Stimulated activated CD4-positive, alpha-beta T cell treated with anti-CD3 and anti-CD28 coated beads, Interleukin-12 subunit alpha, Interleukin-12 subunit beta, amount 100 ng/mL, for 4 hours (primary cell): Measurements from ENCODE around the gene METTL16.
"Not testable (repeated sequence)": the region's sequence is repeated elsewhere in the genome, so short reads cannot be mapped to it uniquely, and the experiment has no call there.

Experiments
- DNase-seq: peaks from one replicate; pipeline ENCODE4 v3.0.0-alpha.2; 2020

The METTL16 gene

DNA sequence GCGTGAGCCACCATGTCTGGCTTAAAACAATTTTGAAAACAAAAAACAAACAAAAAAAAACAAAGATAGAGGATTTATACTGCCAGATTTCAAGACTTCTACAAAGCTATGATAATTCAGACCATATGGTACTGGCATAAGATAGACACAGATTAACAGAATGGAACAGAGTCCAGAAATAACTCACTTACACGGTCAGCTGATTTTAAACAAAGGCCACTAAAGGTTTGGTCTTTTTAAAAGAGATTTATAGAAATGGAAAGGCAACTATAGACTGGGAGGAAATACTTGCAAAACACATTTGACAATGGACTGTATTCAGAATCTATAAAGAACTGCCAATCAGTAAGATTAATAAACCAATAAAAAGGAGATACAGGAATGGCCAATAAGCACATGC lies 62.2 kb downstream of the METTL16 start:
- no peak for DNase-seq

DNA sequence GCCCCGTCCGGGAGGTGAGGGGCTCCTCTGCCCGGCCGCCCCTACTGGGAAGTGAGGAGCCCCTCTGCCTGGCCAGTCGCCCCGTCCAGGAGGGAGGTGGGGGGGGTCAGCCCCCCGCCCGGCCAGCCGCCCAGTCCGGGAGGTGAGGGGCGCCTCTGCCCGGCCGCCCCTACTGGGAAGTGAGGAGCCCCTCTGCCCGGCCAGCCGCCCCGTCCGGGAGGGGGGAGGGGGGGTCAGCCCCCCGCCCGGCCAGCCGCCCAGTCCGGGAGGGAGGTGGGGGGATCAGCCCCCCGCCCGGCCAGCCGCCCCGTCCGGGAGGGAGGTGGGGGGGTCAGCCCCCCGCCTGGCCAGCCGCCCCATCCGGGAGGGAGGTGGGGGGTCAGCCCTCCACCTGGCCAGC lies 64.2 kb downstream of the METTL16 start:
- not testable (repeated sequence) for DNase-seq

DNA sequence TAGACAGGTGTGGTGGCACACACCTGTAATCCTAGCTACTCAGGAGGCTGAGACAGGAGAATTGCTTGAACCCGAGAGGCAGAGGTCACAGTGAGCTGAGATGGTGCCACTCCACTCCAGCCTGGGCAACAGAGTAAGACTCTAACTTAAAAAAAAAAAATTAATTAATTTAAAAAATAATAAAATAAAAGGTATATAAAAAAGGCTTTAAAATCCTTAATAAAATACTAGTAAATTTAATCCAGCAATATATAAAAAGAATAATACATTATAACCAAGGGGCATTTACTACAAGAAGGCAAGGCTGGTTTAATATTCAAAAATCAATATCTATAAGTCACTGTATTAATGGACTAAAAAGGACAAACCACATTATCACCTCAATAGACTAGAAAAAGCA lies 66.0 kb downstream of the METTL16 start:
- DNase-seq, result no peak

DNA sequence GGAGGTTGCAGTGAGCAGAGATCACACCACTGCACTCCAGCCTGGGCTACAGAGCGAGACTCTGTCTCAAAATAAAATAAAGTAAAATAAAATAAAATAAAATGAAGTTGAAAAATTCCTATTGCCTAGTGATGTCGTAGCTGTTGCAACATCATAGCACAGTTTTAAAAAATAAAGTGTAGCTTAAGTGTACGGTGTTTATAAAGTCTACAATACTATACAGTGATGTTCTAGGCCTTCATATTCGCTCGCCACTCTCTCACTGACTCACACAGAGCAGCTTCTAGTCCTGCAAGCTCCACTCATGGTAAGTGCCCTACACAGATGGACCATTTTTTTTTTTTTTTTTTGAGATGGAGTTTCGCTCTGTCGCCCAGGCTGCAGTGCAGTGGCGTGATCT lies 67.3 kb downstream of the METTL16 start:
- no peak for DNase-seq

DNA sequence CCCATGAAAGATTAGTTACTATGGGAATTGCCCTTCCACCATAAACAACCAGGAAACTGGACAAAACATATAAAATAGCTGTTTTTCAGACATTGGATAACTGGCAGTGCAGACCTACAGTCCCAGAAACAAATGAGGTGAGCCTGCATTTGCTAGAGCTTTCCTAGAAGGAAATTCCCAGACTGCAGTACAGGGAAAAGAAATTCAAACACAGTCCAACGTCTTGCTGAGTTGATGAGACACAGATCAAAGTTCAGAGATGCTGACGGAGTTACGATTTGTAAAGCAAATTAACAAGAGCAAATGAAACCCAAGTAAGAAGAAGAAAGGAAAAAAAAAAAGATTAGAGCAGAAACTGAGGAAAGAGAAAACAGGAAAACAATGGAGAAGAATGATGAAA lies 69.5 kb downstream of the METTL16 start:
- no peak for DNase-seq

DNA sequence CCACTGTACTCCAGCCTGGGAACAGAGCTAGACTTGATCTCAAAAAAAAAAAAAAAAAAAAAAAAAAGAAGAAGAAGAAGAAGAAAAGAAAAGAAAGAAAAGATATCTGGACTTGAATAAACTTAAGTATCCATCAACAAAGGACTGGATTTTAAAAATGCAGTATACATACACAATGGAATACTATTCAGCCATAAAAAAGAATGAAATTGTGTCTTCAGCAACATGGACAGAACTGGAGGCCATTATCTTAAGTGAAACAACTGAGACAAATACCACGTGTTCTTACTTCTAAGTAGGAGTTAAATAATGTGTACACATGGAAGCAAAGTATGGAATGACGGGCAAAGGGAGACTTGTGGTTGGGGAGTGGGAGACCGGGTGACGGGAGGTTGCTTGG lies 70.8 kb downstream of the METTL16 start:
- no peak for DNase-seq

DNA sequence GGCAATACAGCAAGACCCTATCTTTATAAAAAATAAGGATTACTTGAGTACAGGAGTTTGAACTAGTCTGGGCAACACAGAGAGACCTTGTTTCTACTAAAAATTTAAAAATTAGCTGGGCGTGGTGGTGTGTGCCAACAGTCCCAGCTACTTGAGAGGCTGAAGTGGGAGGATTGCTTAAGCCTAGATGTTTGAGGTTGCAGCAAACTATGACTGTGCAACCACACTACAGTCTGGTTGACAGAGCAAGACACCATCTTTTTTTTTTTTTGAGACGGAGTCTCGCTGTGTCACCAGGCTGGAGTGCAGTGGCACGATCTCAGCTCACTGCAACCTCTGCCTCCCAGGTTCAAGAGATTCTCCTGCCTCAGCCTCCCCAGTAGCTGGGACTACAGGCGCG lies 71.7 kb downstream of the METTL16 start:
- DNase-seq, result not testable (repeated sequence)

DNA sequence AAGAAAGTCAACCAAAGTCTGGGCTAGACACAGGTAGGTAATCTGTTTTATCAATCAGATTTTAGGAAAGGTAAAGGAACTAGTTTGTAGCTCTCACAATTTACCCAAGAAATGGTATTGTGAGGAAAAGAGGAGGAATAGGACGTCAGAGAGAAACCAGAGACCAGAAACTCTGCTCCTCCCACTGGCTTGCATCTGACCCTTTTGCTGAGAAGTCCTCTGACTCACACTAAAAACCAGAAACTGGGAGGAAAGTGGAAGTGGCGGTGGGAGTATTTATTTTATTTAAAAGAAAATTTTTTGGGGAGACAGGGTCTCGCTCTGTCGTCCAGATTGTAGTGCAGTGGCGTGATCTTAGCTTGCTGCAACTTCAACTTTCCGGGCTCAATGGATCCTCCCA lies 72.9 kb downstream of the METTL16 start:
- no peak for DNase-seq

DNA sequence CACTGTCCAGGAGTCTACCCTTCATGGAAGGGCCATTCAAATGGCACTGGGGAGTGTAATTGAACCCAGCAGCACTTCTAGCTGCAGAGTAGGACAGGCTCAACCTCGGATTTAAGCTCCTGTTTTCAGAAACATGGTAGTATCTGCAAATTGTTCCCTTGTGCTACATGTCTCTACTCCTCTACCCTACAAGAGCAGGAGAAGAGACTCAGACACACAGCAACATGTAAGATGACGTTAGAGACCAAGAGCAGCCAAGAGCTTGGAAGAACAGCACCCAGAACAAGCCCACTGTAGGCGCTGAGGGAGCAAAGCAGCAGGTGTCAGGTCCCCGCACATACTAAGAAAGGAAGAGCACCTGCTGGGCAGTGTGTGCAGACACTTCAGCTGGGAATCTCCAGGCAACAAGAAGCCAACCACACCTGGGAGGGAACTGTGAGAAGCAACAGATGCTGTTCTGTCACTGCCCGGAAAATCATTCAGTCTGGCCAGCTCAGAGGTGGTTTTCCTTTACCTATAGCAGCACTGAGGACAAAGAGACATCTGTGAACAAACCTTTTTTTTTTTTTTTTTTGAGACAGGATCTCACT lies 75.3 kb downstream of the METTL16 start:
- no peak for DNase-seq

DNA sequence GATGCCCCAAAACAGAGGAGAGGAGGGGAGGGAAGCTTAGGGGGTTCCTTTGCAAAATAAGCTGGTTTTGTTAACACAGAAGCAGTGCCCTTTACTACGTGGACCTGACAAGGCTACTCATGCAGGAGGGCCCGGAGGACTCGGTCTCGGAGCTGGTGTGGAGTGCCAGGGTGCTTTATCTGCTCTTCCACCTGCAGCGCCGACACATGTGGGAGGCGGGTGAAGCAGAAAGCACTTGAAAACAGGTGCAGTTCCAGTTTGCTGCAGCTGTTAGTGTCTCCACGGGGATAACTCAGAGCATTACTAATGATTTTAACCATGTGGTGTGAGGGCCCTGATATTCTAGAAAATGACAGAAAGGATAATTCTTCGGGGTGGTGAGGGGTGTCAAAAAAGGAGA lies 75.8 kb downstream of the METTL16 start:
- no peak for DNase-seq

DNA sequence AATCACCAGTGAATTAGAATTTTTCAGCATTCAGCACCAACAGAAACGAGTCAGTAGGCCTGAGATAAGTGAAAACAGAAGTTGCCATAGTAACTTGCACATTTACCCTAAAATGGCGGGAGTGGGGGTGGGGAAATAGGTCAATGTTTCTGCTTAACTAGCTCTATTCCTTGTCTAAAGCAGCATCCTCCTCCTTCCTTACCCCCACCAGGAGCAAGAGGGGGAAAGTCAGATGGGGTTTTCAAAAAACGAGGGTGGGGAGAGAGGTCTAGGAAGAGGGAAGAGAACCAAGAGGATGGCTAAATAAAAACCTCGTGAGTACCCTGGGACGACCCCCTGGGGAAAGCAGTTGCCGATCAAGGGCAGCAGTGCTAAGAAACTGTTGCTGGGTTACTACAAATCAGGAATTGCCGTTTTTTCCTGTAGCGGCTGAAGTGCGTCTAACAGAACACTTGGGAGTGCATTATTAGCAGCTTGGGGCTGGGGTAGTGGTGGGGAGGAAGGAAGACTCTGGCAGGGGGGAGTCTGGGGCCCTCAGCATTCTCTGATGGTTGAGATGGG lies 76.4 kb downstream of the METTL16 start:
- no peak for DNase-seq

DNA sequence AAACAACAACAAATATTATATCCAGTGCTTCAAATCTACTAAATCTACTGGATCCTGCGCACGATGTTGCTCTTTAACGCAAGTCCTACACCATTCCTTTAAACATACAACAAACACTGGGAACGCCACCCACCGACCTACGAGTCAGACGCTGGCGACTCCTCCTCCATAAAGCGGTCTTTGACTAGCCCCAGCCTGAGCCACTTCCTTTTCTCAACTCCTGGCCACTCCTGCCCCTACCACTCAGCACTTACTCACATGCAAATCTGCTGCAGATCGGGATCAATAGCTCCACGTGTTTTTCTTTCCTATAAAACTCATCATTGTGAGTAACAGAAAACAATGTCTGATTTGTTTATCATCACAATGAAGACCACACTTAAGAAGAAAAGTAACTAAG lies 78.0 kb downstream of the METTL16 start:
- DNase-seq, result no peak

DNA sequence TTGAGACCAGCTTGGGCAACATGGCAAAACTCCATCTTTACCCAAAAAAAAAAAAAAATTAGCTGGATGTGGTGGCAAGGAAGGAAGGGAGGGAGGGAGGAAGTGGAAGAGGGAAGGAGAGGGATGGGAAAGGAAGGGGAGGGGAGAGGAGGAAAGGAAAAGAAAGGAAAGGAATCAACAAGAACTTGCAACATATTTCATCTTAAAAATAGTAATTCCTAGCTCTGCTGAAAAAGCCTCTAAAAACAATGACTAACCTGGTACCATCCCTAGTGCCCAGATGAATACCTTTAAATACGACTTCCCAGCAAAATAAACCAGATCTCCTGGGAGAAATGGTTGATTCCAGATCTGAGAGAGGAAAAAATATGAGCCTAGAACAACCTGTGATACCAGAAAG lies 83.8 kb downstream of the METTL16 start:
- DNase-seq, result no peak

DNA sequence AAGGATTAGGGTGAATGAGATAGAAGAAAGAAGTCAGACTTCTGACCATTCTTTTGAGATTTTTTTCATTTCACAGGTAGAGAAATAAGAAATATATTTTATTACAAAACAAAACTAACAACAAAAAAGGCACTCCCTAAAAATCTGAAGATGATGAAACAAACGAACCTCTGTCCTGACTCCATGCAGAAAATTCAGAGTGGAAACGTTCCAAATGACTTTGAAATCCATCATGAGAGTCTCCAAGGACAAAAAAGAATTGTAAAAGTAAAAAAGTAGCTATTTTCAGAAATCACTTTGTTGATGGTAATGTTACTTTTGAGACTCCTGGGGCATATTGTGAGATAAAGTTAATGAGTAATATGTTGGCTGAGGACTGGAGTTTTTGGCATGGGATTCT lies 84.5 kb downstream of the METTL16 start:
- DNase-seq, result no peak

DNA sequence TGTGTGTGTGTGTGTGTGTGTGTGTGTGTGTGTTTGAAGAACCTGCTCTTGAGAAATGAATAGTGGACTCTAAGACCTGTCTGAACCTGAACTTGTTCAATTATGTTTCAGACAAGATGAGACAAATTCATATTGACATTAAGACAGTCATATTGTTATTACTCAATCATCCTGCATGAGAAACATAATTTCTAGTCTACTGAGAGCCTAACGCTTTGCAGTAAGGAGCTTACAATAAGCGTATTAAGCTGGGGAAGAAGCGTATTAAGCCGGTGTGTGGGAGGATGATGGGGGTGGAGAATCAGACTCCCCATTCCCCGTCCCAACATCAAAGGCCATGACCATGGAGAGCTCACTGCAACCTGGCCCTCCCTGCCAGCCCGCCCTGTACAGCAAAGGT lies 88.4 kb downstream of the METTL16 start:
- no peak for DNase-seq

DNA sequence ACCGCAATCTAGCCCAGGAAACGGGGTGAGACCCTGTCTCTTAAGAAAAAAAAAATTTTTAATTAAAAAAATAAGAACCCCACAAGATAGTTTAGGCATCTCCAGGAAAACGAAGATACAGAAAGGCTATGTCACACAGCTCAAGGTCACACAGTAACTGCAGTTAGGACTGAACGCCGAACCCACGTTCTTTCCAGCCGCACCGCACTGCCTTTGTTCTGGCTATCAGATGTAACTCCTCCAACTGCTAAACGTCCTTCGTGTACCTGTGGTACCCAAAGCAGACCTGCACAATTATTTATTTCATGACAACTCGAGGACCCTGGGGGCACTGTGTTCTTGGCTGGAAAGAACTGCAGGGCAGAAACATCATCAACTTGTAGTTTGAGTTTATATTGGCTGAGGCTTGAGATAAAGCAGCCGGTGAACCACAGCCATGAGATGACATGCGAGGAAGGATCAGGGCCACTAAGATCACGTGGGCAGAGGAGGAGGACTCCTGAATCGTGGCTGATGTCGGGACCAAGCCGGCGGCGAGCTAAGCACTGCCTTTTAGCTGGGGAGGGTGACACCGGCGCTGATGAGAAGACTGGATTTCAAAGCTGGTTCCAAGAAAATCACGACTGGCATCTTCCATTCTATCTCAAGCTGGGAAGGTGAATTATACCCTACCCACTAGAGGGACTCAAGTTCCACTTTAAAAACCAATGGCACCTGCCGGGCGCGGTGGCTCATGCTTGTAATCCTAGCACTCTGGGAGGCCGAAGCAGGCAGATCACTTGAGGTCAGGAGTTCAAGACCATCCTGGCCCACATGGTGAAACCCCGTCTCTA lies 90.2 kb downstream of the METTL16 start:
- DNase-seq, result no peak

DNA sequence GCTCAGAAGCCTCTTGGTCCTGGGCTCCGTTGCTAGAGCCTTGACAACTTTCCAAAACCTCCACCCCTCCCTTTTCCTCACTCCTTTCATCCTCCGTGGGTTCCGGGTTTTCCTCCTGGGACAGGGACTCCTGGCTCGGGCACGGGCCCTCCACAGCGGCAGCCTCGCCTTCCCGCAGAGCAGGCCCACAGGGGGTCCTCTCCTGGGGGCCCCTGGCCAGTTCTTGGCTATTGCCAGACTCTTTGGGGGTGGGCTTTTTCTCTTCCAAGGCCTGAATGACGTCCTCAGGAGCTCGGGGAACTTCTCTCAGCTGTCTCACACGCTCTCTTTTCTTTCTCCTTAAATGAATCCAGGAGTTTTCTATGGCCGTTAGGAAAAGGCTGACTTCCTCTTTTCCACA lies 91.5 kb downstream of the METTL16 start:
- no peak for DNase-seq

DNA sequence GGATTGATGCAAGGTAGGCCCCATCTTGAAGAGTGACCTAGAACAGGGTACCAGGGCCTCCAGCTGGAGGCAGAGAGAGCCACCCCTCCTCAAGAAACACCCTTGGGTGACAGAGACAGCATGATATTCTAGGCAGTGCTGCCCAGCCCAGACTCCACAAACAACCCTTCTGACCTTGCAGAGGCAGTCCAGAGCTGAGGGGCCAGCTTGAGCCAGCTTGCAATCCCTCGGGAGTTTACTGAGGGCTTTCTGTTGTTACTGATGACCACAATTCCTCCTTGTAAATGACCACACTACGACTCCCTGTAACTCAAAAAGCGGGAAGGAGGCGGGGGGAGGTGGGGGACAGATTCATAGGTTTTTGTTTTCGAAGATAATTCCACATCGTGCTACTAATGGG lies 92.2 kb downstream of the METTL16 start:
- no peak for DNase-seq

DNA sequence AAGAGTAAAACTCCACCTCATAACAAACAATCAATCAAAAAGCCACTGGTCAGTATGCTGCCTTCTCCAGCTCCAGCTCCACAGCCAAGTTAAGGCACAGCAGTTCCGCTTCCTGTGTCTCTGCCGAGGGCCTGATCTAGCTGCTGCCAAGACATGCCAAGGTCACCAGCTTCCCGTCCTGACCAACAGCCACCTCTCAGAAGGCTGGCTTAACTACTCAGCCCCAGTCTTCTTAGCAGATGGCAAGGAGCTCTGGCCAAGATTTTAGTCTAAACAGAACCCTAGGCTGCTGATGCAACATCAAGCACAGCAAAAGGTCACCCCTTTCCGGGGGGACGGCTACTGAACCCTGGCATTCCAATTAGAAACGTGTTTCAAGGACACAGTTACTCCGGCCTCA lies 93.1 kb downstream of the METTL16 start:
- no peak for DNase-seq

DNA sequence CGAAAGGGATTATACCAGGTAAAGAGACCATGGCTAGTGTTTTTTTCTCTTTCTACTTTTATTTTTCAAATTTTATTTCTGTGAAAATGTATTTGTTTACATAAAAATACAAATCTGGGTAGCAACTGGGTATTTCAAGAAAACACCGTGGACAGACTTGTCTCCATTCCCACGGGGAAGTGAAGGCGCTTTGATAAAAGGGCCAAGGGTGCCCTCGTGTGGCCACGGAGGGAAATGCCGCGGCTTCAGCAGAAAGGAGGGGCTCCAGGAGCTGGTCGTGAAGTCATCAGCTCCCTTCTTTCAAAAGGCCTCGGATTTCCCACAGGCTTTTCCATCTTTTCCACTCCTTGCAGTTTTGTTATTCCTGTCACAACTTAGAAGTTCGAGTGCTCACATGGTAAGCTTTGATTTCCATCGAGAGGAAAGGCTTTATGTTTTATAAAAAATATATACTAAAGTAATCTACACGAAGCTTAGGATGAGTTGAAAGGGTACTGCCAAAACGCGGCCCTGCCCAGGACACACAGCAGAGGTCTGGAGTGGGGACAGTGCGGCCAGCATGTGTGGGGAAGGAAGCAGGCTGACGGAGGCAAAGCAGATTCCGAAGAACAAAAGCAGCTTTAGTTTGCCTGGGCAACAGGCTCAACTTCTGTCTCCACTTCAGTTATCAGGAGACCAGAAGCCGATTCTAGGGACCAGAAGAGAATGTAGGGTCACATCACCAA lies 95.5 kb downstream of the METTL16 start:
- DNase-seq, result peak; percentile 86

DNA sequence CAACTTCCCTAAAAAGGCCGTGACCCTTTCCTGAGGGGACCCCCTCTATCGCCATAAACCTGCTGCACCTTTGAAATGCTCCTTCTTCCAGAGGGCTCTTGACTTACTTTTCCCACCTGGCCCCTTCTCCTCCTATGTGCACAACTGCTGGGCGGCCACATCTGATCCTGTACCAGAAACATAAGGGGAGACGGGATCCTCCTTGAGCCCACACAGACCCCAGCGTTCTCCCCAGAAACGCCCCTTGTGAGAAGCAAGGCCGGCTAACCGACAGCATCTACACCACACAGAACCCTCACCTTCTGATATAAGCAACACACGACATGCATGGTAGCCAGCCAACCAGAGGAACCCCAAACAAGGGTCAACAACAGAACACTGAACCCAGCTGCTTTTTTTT lies 96.6 kb downstream of the METTL16 start:
- no peak for DNase-seq

DNA sequence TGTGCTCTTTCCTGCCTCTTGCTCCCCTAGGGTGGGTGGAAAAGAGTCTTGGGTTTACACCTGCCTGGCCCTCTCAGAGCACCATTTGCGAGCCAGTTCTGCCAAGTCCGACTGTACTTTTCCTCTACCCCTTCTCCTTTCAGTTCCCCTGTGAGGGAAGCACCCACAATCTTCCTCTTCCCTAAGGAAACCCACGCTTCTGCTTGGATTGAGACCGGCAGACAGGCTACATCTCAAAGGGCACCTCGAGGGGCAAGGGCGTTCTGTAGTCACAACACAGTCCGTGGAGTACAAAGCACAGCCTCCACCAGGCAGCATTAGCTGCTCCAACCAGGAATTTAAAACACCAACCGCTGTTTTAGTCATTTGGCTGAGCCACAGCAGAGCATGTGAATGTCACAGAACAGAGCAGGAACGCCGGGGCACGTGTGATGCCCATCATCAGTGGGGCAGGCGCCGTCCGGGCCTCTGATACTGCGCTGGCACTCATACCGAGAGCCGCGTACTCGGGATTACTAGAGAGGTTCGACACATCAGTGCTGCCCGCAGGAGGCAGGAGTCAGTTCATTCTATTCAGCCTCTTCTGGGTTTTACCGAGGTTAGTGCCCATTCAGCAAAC lies 97.1 kb downstream of the METTL16 start:
- DNase-seq, result no peak

DNA sequence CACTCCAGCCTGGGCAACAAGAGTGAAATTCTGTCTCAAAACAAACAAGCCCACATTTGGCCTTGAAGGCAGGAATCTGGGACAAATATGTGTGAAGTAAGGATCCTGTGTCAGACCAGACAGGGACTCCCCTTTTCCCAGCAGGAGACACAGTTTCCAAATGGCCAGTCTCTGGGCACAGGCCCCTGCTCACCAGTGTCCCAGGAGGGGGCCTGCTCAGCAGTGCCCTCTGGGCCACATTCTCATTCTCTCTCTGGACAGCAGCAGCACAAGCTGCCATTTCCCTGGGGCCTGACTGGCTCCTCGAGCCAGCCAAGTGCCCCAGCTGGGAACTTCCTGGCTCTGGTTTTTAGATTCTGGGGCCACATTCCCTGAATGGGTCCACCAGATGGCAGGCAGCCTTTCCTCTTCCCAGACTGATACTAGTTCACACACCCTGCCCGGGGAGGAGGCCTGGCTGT lies 99.1 kb downstream of the METTL16 start:
- no peak for DNase-seq
